ENCODE results near the gene IGLL1. TPM values are rescaled to one million over a fixed set of nuclear protein-coding genes. Genes with fewer than 3 reads are reported as not detected.
"Not testable (repeated sequence)": the region's sequence is repeated elsewhere in the genome, so short reads cannot be mapped to it uniquely, and the experiment has no call there.

Gene IGLL1
- total RNA-seq, 1 donor = not detected

GRCh38 chr22:23576681-23577080 lies 3.4 kb downstream of the IGLL1 start:
- H3K36me3 ChIP-seq (ENCODE audit: insufficient read depth, low read length) = no peaks in the 10 kb centered on the region
- peaks cover 2% of the 10 kb centered on the region for H3K27me3 ChIP-seq (ENCODE audit: insufficient read depth, low read length)
- H2AFZ ChIP-seq (ENCODE audit: low read length) = no peak overlapping the region
- DNase-seq (ENCODE audit: insufficient read length, low spot score, missing footprints) = no peak
- no peaks in the 10 kb centered on the region for H3K4me1 ChIP-seq (ENCODE audit: insufficient read depth, low read length)
- no peak overlapping the region for H3K4me3 ChIP-seq (ENCODE audit: insufficient read depth, low read length)
- no peaks in the 10 kb centered on the region for H4K20me1 ChIP-seq (ENCODE audit: insufficient read depth, low read length)
- TF ChIP-seq, protein P1, sequence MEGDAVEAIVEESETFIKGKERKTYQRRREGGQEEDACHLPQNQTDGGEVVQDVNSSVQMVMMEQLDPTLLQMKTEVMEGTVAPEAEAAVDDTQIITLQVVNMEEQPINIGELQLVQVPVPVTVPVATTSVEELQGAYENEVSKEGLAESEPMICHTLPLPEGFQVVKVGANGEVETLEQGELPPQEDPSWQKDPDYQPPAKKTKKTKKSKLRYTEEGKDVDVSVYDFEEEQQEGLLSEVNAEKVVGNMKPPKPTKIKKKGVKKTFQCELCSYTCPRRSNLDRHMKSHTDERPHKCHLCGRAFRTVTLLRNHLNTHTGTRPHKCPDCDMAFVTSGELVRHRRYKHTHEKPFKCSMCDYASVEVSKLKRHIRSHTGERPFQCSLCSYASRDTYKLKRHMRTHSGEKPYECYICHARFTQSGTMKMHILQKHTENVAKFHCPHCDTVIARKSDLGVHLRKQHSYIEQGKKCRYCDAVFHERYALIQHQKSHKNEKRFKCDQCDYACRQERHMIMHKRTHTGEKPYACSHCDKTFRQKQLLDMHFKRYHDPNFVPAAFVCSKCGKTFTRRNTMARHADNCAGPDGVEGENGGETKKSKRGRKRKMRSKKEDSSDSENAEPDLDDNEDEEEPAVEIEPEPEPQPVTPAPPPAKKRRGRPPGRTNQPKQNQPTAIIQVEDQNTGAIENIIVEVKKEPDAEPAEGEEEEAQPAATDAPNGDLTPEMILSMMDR (IDR thresholded peaks at IDR 0.05; ENCODE audit: extremely low read depth, low read depth, low read length) = no peak
- H3K9me3 ChIP-seq (ENCODE audit: low read depth, low read length) = no peaks in the 10 kb centered on the region
- no peak overlapping the region for H3K4me2 ChIP-seq (ENCODE audit: insufficient read depth, low read length)
- no peaks in the 10 kb centered on the region for H3K79me2 ChIP-seq (ENCODE audit: insufficient read depth, low read length)
- H3K27ac ChIP-seq (ENCODE audit: low read depth, low read length) = no peak overlapping the region

GRCh38 chr22:23575601-23576000 lies 4.5 kb downstream of the IGLL1 start:
- Histone ChIP-seq H3K79me2 (ENCODE audit: insufficient read depth, low read length) (no peaks in the 10 kb centered on the region), H3K9me3 (ENCODE audit: low read depth, low read length) (no peaks in the 10 kb centered on the region), H3K4me3 (ENCODE audit: insufficient read depth, low read length) (no peak overlapping the region), H4K20me1 (ENCODE audit: insufficient read depth, low read length) (no peaks in the 10 kb centered on the region), H3K27me3 (ENCODE audit: insufficient read depth, low read length) (peaks cover 2% of the 10 kb centered on the region), H2AFZ (ENCODE audit: low read length) (no peak overlapping the region), H3K36me3 (ENCODE audit: insufficient read depth, low read length) (no peaks in the 10 kb centered on the region), H3K4me2 (ENCODE audit: insufficient read depth, low read length) (no peak overlapping the region), H3K27ac (ENCODE audit: low read depth, low read length) (no peak overlapping the region), H3K4me1 (ENCODE audit: insufficient read depth, low read length) (no peaks in the 10 kb centered on the region)
- TF ChIP-seq, protein P1 (IDR thresholded peaks at IDR 0.05; ENCODE audit: extremely low read depth, low read depth, low read length) = no peak
- DNase-seq (ENCODE audit: insufficient read length, low spot score, missing footprints) = no peak

DNA sequence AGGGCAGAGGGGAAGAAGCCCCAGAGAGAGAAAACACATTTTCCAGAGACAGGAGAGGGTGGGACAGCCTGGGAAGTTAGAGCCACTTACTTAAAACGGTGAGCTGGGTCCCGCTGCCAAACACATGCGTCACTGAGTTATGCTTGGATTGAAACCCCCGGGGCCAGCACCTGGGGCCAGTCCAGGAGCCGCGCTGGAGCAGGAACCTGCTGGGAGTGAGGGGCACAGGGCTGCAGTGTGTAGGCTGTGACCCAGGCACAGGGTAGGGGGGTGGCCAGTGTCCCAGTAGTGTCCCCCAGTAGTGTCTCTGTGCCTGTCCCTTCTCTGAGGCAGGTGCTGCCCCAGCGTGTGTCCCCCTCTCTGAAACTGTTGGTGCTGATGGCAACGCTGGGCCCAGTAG lies 5.2 kb downstream of the IGLL1 start:
- no peak overlapping the region for H2AFZ ChIP-seq (ENCODE audit: low read length)
- TF ChIP-seq, protein P1 (IDR thresholded peaks at IDR 0.05; ENCODE audit: extremely low read depth, low read depth, low read length) = no peak
- H3K36me3 ChIP-seq (ENCODE audit: insufficient read depth, low read length) = no peaks in the 10 kb centered on the region
- H3K79me2 ChIP-seq (ENCODE audit: insufficient read depth, low read length) = no peaks in the 10 kb centered on the region
- H3K4me3 ChIP-seq (ENCODE audit: insufficient read depth, low read length) = no peak overlapping the region
- no peaks in the 10 kb centered on the region for H4K20me1 ChIP-seq (ENCODE audit: insufficient read depth, low read length)
- H3K4me2 ChIP-seq (ENCODE audit: insufficient read depth, low read length) = no peak overlapping the region
- no peaks in the 10 kb centered on the region for H3K4me1 ChIP-seq (ENCODE audit: insufficient read depth, low read length)
- no peak for DNase-seq (ENCODE audit: insufficient read length, low spot score, missing footprints)
- no peak overlapping the region for H3K27ac ChIP-seq (ENCODE audit: low read depth, low read length)
- H3K9me3 ChIP-seq (ENCODE audit: low read depth, low read length) = no peaks in the 10 kb centered on the region
- peaks cover 2% of the 10 kb centered on the region for H3K27me3 ChIP-seq (ENCODE audit: insufficient read depth, low read length)

DNA sequence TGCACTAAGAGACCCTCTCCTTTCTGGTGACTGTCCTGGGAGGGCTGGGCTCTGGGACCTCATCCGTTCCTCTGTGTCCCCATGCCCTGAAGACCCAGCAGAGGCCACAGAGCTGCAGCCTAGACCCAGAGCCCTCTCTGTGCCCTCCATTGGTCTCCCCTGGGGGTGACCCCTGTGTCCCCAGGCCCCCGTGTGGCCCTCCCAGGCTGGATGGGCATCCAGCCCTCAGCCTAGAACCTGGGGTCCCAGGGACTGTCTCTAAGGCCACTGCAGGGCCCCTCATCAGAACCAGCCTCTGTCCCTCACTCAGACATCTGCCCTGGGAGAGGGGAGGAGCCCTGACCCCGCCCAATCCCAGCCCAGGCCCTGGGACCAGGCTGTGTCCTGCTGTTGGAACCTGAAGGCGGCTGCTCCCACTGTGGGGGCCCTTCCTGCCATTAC lies 5.7 kb downstream of the IGLL1 start:
- DNase-seq (ENCODE audit: insufficient read length, low spot score, missing footprints) = no peak
- Histone ChIP-seq H3K4me1 (ENCODE audit: insufficient read depth, low read length) (no peaks in the 10 kb centered on the region), H3K79me2 (ENCODE audit: insufficient read depth, low read length) (no peaks in the 10 kb centered on the region), H3K27ac (ENCODE audit: low read depth, low read length) (no peak overlapping the region), H3K27me3 (ENCODE audit: insufficient read depth, low read length) (peaks cover 2% of the 10 kb centered on the region), H3K4me3 (ENCODE audit: insufficient read depth, low read length) (no peak overlapping the region), H3K4me2 (ENCODE audit: insufficient read depth, low read length) (no peak overlapping the region), H3K36me3 (ENCODE audit: insufficient read depth, low read length) (no peaks in the 10 kb centered on the region), H2AFZ (ENCODE audit: low read length) (no peak overlapping the region), H3K9me3 (ENCODE audit: low read depth, low read length) (no peaks in the 10 kb centered on the region), H4K20me1 (ENCODE audit: insufficient read depth, low read length) (no peaks in the 10 kb centered on the region)
- TF ChIP-seq, protein P1 (IDR thresholded peaks at IDR 0.05; ENCODE audit: extremely low read depth, low read depth, low read length) = no peak

GRCh38 chr22:23573701-23574235 lies 6.3 kb downstream of the IGLL1 start:
- H3K4me3 ChIP-seq (ENCODE audit: insufficient read depth, low read length); H3K27ac ChIP-seq (ENCODE audit: low read depth, low read length); H2AFZ ChIP-seq (ENCODE audit: low read length); H3K79me2 ChIP-seq (ENCODE audit: insufficient read depth, low read length); DNase-seq (ENCODE audit: insufficient read length, low spot score, missing footprints); H3K9me3 ChIP-seq (ENCODE audit: low read depth, low read length); H4K20me1 ChIP-seq (ENCODE audit: insufficient read depth, low read length); H3K36me3 ChIP-seq (ENCODE audit: insufficient read depth, low read length); H3K4me1 ChIP-seq (ENCODE audit: insufficient read depth, low read length); H3K4me2 ChIP-seq (ENCODE audit: insufficient read depth, low read length); H3K27me3 ChIP-seq (ENCODE audit: insufficient read depth, low read length): not testable (repeated sequence)

GRCh38 chr22:23573106-23573505 lies 7.0 kb downstream of the IGLL1 start:
- H3K36me3 ChIP-seq (ENCODE audit: insufficient read depth, low read length); H3K79me2 ChIP-seq (ENCODE audit: insufficient read depth, low read length); H4K20me1 ChIP-seq (ENCODE audit: insufficient read depth, low read length); H3K9me3 ChIP-seq (ENCODE audit: low read depth, low read length); H3K4me2 ChIP-seq (ENCODE audit: insufficient read depth, low read length); DNase-seq (ENCODE audit: insufficient read length, low spot score, missing footprints); H2AFZ ChIP-seq (ENCODE audit: low read length); H3K27ac ChIP-seq (ENCODE audit: low read depth, low read length); H3K4me3 ChIP-seq (ENCODE audit: insufficient read depth, low read length); H3K27me3 ChIP-seq (ENCODE audit: insufficient read depth, low read length); H3K4me1 ChIP-seq (ENCODE audit: insufficient read depth, low read length): not testable (repeated sequence)
